Liver (tissue), 9 donors: ENCODE data around the gene LPIN3. TPM values are rescaled to one million over a fixed set of nuclear protein-coding genes. Genes with fewer than 3 reads are reported as not detected.

Experiments used
- DNase-seq: peaks from one replicate; pipeline ENCODE4 v3.0.0-alpha.2; 2017; ENCODE audit warnings: low spot score
- H3K27ac ChIP-seq, 2 donors: one replicate each; pipeline ENCODE4 v1.7.0; 2013; ENCODE audit warnings: inconsistent platforms in 2 of 2, low read length in 2 of 2, control low read depth in 1 of 2, low read depth in 1 of 2, mild to moderate bottlenecking in 1 of 2
- H3K27me3 ChIP-seq, 4 donors: one replicate each; pipeline versions ENCODE4 v1.6.1 to v1.7.0; 2013; ENCODE audit warnings: low read length in 3 of 4, inconsistent platforms in 1 of 4, mild to moderate bottlenecking in 1 of 4, moderate library complexity in 1 of 4; ENCODE audit not compliant: control insufficient read depth in 4 of 4, insufficient read depth in 4 of 4
- H3K36me3 ChIP-seq, 4 donors: one replicate each; pipeline versions ENCODE4 v1.6.1 to v1.7.0; 2013; ENCODE audit warnings: low read length in 3 of 4, mild to moderate bottlenecking in 3 of 4, low read depth in 1 of 4, moderate library complexity in 1 of 4; ENCODE audit not compliant: control insufficient read depth in 4 of 4, insufficient read depth in 3 of 4
- H3K4me1 ChIP-seq, 4 donors: one replicate each; pipeline versions ENCODE4 v1.6.1 to v1.7.0; 2013; ENCODE audit warnings: low read length in 3 of 4, mild to moderate bottlenecking in 3 of 4, moderate library complexity in 1 of 4; ENCODE audit not compliant: control insufficient read depth in 4 of 4, insufficient read depth in 4 of 4
- H3K4me3 ChIP-seq, 3 donors: one replicate each; pipeline versions ENCODE4 v1.6.1 to v1.7.0; 2013; ENCODE audit warnings: low read length in 3 of 3, control low read depth in 1 of 3, low read depth in 1 of 3, mild to moderate bottlenecking in 1 of 3
- H3K9ac ChIP-seq, 2 donors: one replicate each; pipeline ENCODE4 v1.7.0; 2013; ENCODE audit warnings: low read length in 2 of 2, mild to moderate bottlenecking in 2 of 2, moderate library complexity in 2 of 2, control low read depth in 1 of 2, low read depth in 1 of 2
- H3K9me3 ChIP-seq, 4 donors: one replicate each; pipeline versions ENCODE4 v1.6.1 to v1.7.0; 2013; ENCODE audit warnings: low read length in 3 of 4; ENCODE audit not compliant: control insufficient read depth in 4 of 4
- ATF3 ChIP-seq: IDR thresholded peaks from 2 replicates; pipeline ENCODE4 v1.6.1; 2016; ENCODE audit warnings: antibody characterized with exemption
- CTCF ChIP-seq: fragments of 150-350 bp; IDR thresholded peaks from 2 replicates; pipeline ENCODE4 v1.5.1; 2017; ENCODE audit warnings: improper control_type of control experiment, low read depth, low read length; ENCODE audit not compliant: missing input control
- EGR1 ChIP-seq, 2 donors: IDR thresholded peaks; 2 replicates each; pipeline ENCODE4 v1.6.1; 2016 to 2018; ENCODE audit warnings: antibody characterized with exemption in 2 of 2, low read depth in 2 of 2
- FOXA1 ChIP-seq: IDR thresholded peaks from 2 replicates; pipeline ENCODE4 v1.6.1; 2016; ENCODE audit warnings: antibody characterized with exemption
- FOXA2 ChIP-seq: IDR thresholded peaks from 2 replicates; pipeline ENCODE4 v1.6.1; 2016; ENCODE audit warnings: antibody characterized with exemption
- GABPA ChIP-seq, 2 donors: IDR thresholded peaks in 1 of 2; conservative IDR thresholded peaks in 1 of 2; 2 replicates each; pipeline ENCODE4 v1.6.1; 2016; ENCODE audit warnings: antibody characterized with exemption in 2 of 2, mild to moderate bottlenecking in 1 of 2, moderate library complexity in 1 of 2
- HNF4A ChIP-seq, 2 donors: conservative IDR thresholded peaks; 2 replicates each; pipeline ENCODE4 v1.6.1; 2016; ENCODE audit warnings: antibody characterized with exemption in 2 of 2, mild to moderate bottlenecking in 2 of 2
- HNF4G ChIP-seq: IDR thresholded peaks from 2 replicates; pipeline ENCODE4 v1.6.1; 2016; ENCODE audit warnings: antibody characterized with exemption
- JUND ChIP-seq, 2 donors: IDR thresholded peaks; 2 replicates each; pipeline ENCODE4 v1.6.1; 2016; ENCODE audit warnings: antibody characterized with exemption in 2 of 2
- MAX ChIP-seq: IDR thresholded peaks from 2 replicates; pipeline ENCODE4 v1.6.1; 2016; ENCODE audit warnings: antibody characterized with exemption
- NR2F2 ChIP-seq: IDR thresholded peaks from 2 replicates; pipeline ENCODE4 v1.6.1; 2016; ENCODE audit warnings: antibody characterized with exemption
- RAD21 ChIP-seq, 2 donors: IDR thresholded peaks; 2 replicates each; pipeline ENCODE4 v1.6.1; 2016; ENCODE audit warnings: antibody characterized with exemption in 2 of 2, mild to moderate bottlenecking in 2 of 2
- REST ChIP-seq: IDR thresholded peaks from 2 replicates; pipeline ENCODE4 v1.6.1; 2016; ENCODE audit warnings: antibody characterized with exemption, mild to moderate bottlenecking
- RXRA ChIP-seq, 2 donors: IDR thresholded peaks; 2 replicates each; pipeline ENCODE4 v1.6.1; 2017 to 2018; ENCODE audit warnings: antibody characterized with exemption in 2 of 2, mild to moderate bottlenecking in 1 of 2
- SP1 ChIP-seq: IDR thresholded peaks from 2 replicates; pipeline ENCODE4 v1.6.1; 2018; ENCODE audit warnings: antibody characterized with exemption, mild to moderate bottlenecking
- TAF1 ChIP-seq: conservative IDR thresholded peaks from 2 replicates; pipeline ENCODE4 v1.6.1; 2016; ENCODE audit warnings: antibody characterized with exemption, mild to moderate bottlenecking
- YY1 ChIP-seq: IDR thresholded peaks from 2 replicates; pipeline ENCODE4 v1.6.1; 2016; ENCODE audit warnings: antibody characterized with exemption, mild to moderate bottlenecking
- ZBTB33 ChIP-seq: IDR thresholded peaks from 2 replicates; pipeline ENCODE4 v1.6.1; 2016; ENCODE audit warnings: antibody characterized with exemption
- WGBS: extraction: QIAGEN DNeasy Blood & Tissue Kit; methylation state at CpG from one replicate; pipeline ENCODE4 v1.1.7; 2013; 5-methylcytosine and 5-hydroxymethylcytosine counted together
- polyA plus RNA-seq, 2 donors: library from polyadenylated mRNA; stranded (reverse) in 1 of 2; unstranded in 1 of 2; fragments of 200-250 nt in 1 of 2; fragments of >200 nt in 1 of 2; fragmentation: Nextera tagmentation in 1 of 2; extraction: Ambion mirVana in 1 of 2; gene quantifications; one replicate each; pipeline versions ENCODE4 v1.2.1 to v1.2.3, GENCODE V29; 2013 to 2015
- total RNA-seq, 2 donors: library from RNA; depleted of rRNA; stranded (reverse); fragments of >200 nt; gene quantifications; one replicate each; pipeline ENCODE4 v1.2.3, GENCODE V29; 2014
- donor health status: healthy.
- donor health status: healthy.
- donor health status: healthy.
- donor health status: healthy.
- donor health status: healthy.

LPIN3 gene
- total and polyA plus RNA-seq, 4 donors = 1.5 to 32.4 (median 13.4) TPM

- no peak for DNase-seq
- TF ChIP-seq HNF4G (no peak), MAX (no peak), FOXA2 (no peak), HNF4A (conservative IDR thresholded peaks at IDR 0.05) (no peak), RXRA (IDR thresholded peaks at IDR 0.05) (no peak), ZBTB33 (no peak), RAD21 (IDR thresholded peaks at IDR 0.05) (no peak), GABPA (IDR thresholded peaks at IDR 0.05 in 1 of 2, conservative IDR thresholded peaks at IDR 0.05 in 1 of 2) (no peak), CTCF (no peak), EGR1 (IDR thresholded peaks at IDR 0.05; ENCODE audit: low read depth in 2 of 2) (no peak), REST (no peak), TAF1 (no peak), NR2F2 (no peak), SP1 (no peak), YY1 (no peak), ATF3 (no peak), FOXA1 (no peak), JUND (IDR thresholded peaks at IDR 0.05) (no peak)
- WGBS = 71% methylated on average over 2 of the region's 2 CpGs
- Histone ChIP-seq H3K9ac (no peak overlapping the region), H3K36me3 (no peaks in the 10 kb centered on the region), H3K9me3 (no peaks in the 10 kb centered on the region), H3K4me1 (no peaks in the 10 kb centered on the region), H3K27me3 (no peaks in the 10 kb centered on the region), H3K4me3 (no peak overlapping the region), H3K27ac (no peak overlapping the region)
Measured at GRCh38 chr20:41379551-41379950, 38.9 kb downstream of the LPIN3 start.
